ENCODE data around the gene MRTFA.

DNA sequence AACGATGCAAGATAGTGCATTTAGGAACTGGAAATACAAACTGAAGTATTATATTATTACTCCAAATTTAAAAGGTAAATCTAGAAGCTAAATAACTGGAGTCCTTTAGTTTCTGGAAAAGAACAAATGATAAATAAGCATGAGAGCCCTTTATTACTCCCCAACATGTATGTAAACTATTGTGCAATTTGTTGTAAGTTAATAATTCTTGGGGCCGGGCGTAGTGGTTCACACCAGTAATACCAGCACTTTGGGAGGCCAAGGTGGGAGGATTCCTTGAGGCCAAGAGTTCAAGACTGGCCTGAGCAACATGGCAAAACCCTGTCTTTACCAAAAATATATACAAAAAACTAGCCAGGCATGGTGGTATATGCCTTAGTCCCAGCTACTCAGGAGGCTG is 255.1 kb downstream of the MRTFA start:
- TF ChIP-seq CTCF (IDR thresholded peaks at IDR 0.05), result no peak
- no peak for TF ChIP-seq EP300 (IDR thresholded peaks at IDR 0.05; ENCODE audit: low read depth)
